ENCODE results near the gene PSKH1. TPM values are rescaled to one million over a fixed set of nuclear protein-coding genes. Genes with fewer than 3 reads are reported as not detected.

Gene PSKH1
- total and polyA plus RNA-seq, 9 of the 15 experiments (the other 6 are each of a cell fraction or from before 2014, with no cell fraction given), result 0.96 to 20.9 (median 9.4) TPM

DNA sequence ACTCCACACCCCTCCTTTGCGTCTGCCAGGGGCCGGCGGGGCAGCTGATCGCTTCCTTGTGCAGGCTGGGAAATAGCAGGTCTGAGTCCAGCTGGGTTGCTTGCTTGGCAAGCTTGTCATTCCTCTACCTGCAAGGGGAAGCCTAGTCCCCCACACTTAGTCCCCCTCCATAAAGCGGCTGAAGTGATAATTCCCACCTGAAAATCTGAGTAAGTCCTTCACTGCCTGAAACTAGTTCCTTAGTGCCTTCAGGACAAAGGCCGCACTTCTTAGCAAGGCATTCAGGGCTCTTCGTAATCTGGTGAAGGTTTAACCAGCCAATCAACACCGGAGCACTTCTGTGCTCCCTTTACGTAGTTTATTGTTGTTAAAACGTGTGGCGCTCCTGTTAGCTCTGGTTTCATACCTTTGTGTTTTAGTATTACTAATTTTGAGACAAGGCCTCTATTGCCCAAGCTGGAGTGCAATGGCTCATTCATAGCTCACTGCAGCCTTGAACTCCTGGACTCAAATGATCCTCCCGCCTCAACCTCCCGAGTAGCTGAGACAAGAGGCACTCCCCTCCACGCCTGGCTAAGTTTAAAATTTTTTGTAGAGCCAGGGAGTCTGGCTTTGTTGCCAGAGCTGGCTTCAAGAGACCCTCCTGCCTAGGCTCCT, 817 bp downstream of the PSKH1 start:
- no peaks in the 10 kb centered on the region for H3K9me1 ChIP-seq (ENCODE audit: control insufficient read depth, insufficient read depth, low read length)
- H4K20me1 ChIP-seq (replicated peaks; ENCODE audit: control insufficient read depth, insufficient read depth, low read length), result 0 out of 2 replicates have a peak, but pooled peaks cover 7% of the 10 kb centered on the region
- DNase-seq (ENCODE audit: extremely low read depth in 1 of 4, low spot score in 3 of 4) (peak in 2 of 4 experiments; percentile 41 to 45), ATAC-seq (peak; percentile 1; the same call in 1 of the 3 replicates), FAIRE-seq (no peak)
- WGBS (ENCODE audit: insufficient coverage, low coverage, missing lambda C conversion rate), result 3% methylated on average over 14 of the region's 14 CpGs
- peak overlapping the region; percentile 86 for H2AFZ ChIP-seq (ENCODE audit: low read depth, low read length)
- ChIA-PET CTCF (ENCODE audit: low intra/inter-chr PET ratio) (no interaction called here), POLR2A (interaction anchor here (0.7 to 1.6 kb wide), 5 partner anchors 11 to 60 kb away, joined by 3 to 5 read pairs (median 3); partner anchors contain the start of gene CTRL)
- H3K9ac ChIP-seq (ENCODE audit: insufficient read depth in 1 of 2, low read depth in 2 of 2, low read length in 2 of 2), result peak overlapping the region; percentile 95 to 100
- peak overlapping the region; percentile 91 for H3K27ac ChIP-seq (ENCODE audit: extremely low read depth, low read depth, low read length)
- intact Hi-C loops (cut with micrococcal nuclease), result loop anchor here (2.0 kb wide), 1 partner anchor 47 kb away; the partner anchor contains the start of genes CENPT and NUTF2
- in situ Hi-C loops (cut with MboI), result no loop called here
- peak overlapping the region; percentile 92 for H3K4me2 ChIP-seq (ENCODE audit: insufficient read depth, low read length)
- H3K79me2 ChIP-seq (ENCODE audit: control insufficient read depth, insufficient read depth, low read length), result peaks cover 52% of the 10 kb centered on the region
- H3K27me3 ChIP-seq (ENCODE audit: control insufficient read depth in 2 of 2, insufficient read depth in 2 of 2, low read length in 2 of 2), result no peaks in the 10 kb centered on the region
- H3K9me3 ChIP-seq (replicated peaks; ENCODE audit: control insufficient read depth, insufficient read depth, low read depth, low read length), result no peaks in the 10 kb centered on the region
- TSS peak; percentile 57 for BruUV-seq (replicated peaks)
- peaks cover 8 to 26% of the 10 kb centered on the region in 2 experiments; a peak in 4 of 5 replicates for H3K4me1 ChIP-seq (replicated peaks in 1 of 2; ENCODE audit: control insufficient read depth in 2 of 2, insufficient read depth in 2 of 2, low read length in 2 of 2)
- H3K4me3 ChIP-seq, result peak overlapping the region; percentile 95
- H3K36me3 ChIP-seq (ENCODE audit: control insufficient read depth, insufficient read depth, low read length), result 0 out of 3 replicates have a peak, but pooled peaks cover 3% of the 10 kb centered on the region
- no peak for TF ChIP-seq RHOXF2B (CRISPR knock-in tag; conservative IDR thresholded peaks at IDR 0.05)
- TF ChIP-seq HOMEZ (CRISPR knock-in tag; IDR thresholded peaks at IDR 0.05), result no peak
- 0 out of 2 replicates have a peak, but pooled peaks have one; percentile 3 for TF ChIP-seq EP400 (IDR thresholded peaks at IDR 0.05)
- TF ChIP-seq ZNF165 (CRISPR knock-in tag; IDR thresholded peaks at IDR 0.05; ENCODE audit: borderline replicate concordance), result no peak
- TF ChIP-seq, protein P1, sequence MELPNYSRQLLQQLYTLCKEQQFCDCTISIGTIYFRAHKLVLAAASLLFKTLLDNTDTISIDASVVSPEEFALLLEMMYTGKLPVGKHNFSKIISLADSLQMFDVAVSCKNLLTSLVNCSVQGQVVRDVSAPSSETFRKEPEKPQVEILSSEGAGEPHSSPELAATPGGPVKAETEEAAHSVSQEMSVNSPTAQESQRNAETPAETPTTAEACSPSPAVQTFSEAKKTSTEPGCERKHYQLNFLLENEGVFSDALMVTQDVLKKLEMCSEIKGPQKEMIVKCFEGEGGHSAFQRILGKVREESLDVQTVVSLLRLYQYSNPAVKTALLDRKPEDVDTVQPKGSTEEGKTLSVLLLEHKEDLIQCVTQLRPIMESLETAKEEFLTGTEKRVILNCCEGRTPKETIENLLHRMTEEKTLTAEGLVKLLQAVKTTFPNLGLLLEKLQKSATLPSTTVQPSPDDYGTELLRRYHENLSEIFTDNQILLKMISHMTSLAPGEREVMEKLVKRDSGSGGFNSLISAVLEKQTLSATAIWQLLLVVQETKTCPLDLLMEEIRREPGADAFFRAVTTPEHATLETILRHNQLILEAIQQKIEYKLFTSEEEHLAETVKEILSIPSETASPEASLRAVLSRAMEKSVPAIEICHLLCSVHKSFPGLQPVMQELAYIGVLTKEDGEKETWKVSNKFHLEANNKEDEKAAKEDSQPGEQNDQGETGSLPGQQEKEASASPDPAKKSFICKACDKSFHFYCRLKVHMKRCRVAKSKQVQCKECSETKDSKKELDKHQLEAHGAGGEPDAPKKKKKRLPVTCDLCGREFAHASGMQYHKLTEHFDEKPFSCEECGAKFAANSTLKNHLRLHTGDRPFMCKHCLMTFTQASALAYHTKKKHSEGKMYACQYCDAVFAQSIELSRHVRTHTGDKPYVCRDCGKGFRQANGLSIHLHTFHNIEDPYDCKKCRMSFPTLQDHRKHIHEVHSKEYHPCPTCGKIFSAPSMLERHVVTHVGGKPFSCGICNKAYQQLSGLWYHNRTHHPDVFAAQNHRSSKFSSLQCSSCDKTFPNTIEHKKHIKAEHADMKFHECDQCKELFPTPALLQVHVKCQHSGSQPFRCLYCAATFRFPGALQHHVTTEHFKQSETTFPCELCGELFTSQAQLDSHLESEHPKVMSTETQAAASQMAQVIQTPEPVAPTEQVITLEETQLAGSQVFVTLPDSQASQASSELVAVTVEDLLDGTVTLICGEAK (IDR thresholded peaks at IDR 0.05), result no peak
- TF ChIP-seq, protein P1 (CRISPR knock-in tag; IDR thresholded peaks at IDR 0.05), result no peak
- TF ChIP-seq, protein P2, sequence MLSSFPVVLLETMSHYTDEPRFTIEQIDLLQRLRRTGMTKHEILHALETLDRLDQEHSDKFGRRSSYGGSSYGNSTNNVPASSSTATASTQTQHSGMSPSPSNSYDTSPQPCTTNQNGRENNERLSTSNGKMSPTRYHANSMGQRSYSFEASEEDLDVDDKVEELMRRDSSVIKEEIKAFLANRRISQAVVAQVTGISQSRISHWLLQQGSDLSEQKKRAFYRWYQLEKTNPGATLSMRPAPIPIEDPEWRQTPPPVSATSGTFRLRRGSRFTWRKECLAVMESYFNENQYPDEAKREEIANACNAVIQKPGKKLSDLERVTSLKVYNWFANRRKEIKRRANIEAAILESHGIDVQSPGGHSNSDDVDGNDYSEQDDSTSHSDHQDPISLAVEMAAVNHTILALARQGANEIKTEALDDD (IDR thresholded peaks at IDR 0.05), result 0 out of 2 replicates have a peak, but pooled peaks have one; percentile 38
- peak; percentile 39 for TF ChIP-seq HNRNPLL (IDR thresholded peaks at IDR 0.05; ENCODE audit: low read depth, low read length, poor library complexity, severe bottlenecking)
- peak; percentile 49; the same call in 1 of the 2 replicates for TF ChIP-seq SP1 (CRISPR knock-in tag; IDR thresholded peaks at IDR 0.05)
